NT2/D1 (cell line): ENCODE results near the gene SHLD2.
"Not testable (repeated sequence)": the region's sequence is repeated elsewhere in the genome, so short reads cannot be mapped to it uniquely, and the experiment has no call there.

Experiments
- YY1 ChIP-seq: IDR thresholded peaks from 2 replicates; pipeline ENCODE4 v1.6.1; 2011; ENCODE audit not compliant: insufficient read length, insufficient read depth
- ZNF274 ChIP-seq: IDR thresholded peaks from 2 replicates; pipeline ENCODE4 v1.6.1; 2011; ENCODE audit warnings: mild to moderate bottlenecking, low read depth, low read length

DNA sequence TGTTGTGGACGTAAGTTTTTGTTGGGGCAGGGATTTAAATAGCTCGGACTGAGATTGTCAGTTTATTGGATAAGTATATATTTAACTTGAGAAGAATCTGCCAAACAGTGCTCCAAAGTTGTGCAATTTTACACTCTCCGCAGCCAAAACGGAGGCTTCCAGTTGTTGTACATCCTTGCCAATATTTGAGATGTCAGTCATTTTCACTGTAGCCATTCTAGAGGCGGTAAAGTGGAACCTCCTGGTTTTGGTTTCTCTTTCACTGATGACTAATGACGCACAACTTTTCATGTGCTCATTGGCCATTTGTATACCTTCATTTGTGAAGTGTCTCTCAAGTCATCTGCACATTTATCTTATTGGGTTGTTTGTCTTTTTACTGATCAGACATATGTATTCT, 105.9 kb downstream of the SHLD2 start:
- not testable (repeated sequence) for TF ChIP-seq ZNF274, YY1
